ENCODE data around the gene OPN4.

- TF ChIP-seq CTCF (conservative IDR thresholded peaks at IDR 0.05; ENCODE audit: low read length) (no peak), EZH2phosphoT487 (IDR thresholded peaks at IDR 0.05; ENCODE audit: borderline replicate concordance) (no peak)
These were observed 9.4 kb downstream of the OPN4 start for GRCh38 chr10:86663576-86664339.
